ENCODE measurements around the gene CAVIN4.

CAVIN4 gene, protein sequence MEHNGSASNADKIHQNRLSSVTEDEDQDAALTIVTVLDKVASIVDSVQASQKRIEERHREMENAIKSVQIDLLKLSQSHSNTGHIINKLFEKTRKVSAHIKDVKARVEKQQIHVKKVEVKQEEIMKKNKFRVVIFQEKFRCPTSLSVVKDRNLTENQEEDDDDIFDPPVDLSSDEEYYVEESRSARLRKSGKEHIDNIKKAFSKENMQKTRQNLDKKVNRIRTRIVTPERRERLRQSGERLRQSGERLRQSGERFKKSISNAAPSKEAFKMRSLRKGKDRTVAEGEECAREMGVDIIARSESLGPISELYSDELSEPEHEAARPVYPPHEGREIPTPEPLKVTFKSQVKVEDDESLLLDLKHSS

DNA sequence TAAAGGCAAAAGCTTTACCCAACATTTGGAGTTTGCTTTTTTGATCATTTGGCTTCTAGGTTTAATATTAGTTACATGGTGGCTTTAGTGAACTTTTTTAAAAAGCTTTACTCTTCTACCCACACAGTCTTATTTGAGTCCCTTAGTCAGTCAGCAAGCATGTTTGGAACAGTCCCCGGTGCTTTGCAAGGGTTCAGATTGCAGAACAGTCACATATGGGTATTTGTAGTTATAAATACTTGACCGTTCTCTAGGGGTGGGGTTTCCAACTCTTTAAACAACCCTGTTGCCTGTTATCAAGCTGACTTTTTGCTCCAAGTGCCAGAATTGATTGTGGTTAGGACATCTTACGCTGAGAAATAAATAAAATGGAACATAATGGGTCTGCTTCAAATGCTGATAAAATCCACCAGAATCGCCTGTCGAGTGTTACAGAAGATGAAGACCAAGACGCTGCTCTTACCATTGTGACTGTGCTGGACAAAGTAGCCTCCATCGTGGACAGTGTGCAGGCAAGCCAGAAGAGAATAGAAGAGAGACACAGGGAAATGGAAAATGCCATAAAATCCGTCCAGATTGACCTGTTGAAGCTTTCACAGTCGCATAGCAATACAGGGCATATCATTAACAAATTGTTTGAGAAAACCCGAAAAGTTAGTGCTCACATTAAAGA, at the start of gene CAVIN4:
Gene CAVIN4 (plus strand): TSS at position 304 of the 673 bp plus-strand sequence. CDS start 65 bp downstream, at position 369.
- no peak for DNase-seq (ENCODE audit: low read depth in 2 of 2)

DNA sequence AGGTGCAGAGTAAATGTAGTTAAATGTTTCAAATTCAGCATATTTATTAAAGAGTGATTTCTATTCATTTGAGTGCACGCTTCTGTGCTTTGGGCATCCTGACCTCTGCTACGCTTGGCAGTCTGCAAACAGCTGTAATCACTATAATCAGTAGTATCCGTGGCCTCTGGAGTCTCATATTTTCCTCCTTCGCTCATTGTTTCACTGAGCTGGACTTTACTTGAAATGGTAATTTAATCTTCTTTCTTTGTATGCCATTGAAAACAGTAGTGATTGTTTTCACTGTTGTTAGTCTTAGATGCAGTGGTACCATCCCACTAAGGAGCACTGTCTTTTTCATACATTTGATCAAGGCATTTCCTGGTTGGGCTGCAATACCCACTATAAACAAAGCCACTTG, 43.5 kb upstream of the CAVIN4 start:
- DNase-seq (ENCODE audit: low read depth in 2 of 2): no peak

DNA sequence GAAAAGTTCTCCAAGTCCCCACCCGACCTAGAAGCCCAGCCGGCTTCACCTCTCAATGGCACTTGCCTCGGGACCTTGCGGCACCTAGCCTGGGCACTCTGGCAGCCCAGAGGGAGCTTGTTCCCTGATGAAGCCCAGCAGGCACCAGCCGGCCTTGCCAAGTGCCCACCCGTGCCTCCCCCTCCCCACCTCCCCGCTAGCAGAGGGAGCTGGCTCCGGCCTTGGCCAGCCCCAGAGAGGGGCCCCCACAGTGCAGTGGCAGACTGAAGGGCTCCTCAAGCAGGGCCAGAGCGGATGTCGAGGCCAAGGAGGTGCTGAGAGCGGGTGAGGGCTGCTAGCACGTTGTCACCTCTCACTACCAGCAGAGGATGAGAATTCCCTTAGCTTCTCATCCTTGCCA, 37.6 kb upstream of the CAVIN4 start:
- DNase-seq (ENCODE audit: low read depth in 2 of 2): no peak

DNA sequence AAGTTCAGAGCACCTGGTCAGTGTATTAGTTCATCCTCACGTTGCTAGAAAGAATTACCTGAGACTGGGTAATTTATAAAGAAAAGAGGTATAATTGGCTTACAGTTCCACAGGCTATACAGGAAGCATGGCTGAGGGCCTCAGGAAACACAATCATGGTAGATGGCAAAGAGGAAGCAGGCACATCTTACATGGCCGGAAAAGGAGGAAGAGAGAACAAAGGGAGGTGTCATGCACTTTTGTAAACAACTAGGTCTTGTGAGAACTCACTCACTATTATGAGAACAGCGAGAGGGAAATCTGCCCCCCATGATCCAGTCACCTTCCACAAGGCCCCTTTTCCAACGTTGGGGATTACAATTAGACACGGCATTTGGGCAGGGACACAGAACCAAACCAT, 28.8 kb upstream of the CAVIN4 start:
- no peak for DNase-seq (ENCODE audit: low read depth in 2 of 2)

DNA sequence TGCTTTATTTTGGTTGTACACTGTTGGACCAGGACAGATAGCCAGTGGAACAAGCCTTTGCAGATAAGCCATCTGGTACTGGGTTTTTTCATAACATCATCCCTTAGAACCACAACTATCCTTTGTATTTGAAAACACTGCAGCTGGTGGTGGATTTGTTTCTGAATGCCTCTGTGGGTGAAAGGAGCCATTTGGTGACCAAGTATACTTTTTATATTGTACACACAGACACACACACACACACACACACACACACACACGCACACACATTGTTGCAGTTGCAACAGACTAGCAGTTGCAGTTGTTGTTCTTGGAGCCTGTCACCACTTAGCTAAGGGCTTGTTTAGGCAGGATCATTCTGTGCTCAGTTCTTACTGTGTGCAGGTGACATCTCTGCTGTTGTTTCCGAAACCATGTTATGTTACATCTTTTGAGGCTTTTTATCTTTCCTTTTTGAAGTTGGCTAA, 22.9 kb upstream of the CAVIN4 start:
- no peak for DNase-seq (ENCODE audit: low read depth in 2 of 2)

DNA sequence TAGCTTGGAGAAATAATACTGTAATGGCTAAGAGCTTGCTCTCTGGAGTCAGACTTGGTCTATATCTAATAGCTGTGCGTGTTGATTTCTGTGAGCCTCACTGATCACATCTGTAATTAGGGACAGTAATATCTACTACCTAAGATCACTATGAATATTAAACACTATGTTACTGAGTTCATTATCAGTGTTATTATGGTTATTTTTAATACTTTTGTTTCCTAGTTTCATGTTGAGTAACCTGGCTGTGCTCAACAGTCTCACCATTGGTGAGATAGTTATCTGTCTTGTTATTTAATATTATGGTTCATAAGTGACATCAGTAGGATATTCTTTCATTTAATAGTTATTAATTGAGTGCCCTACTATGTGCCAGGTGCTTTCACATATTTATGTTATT, 22.4 kb upstream of the CAVIN4 start:
- no peak for DNase-seq (ENCODE audit: low read depth in 2 of 2)

DNA sequence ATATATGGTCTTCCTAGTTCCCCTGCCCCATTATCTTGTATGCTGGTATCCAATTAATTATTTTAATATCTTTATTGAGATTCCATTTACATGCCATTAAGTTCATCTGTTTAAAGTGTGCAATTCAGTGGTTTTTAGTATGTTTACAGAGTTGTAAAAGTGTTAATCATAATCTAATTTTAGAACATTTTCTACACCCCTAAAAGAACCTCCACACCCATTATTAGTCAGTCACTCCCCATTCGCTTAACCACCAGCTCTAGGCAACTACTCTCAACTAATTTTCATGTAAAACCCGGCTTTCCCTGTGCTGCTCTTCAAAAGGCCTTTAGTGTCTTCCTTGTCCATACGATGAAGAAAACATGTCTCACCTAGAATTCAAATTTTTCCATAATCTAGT, 20.8 kb upstream of the CAVIN4 start:
- no peak for DNase-seq (ENCODE audit: low read depth in 2 of 2)

DNA sequence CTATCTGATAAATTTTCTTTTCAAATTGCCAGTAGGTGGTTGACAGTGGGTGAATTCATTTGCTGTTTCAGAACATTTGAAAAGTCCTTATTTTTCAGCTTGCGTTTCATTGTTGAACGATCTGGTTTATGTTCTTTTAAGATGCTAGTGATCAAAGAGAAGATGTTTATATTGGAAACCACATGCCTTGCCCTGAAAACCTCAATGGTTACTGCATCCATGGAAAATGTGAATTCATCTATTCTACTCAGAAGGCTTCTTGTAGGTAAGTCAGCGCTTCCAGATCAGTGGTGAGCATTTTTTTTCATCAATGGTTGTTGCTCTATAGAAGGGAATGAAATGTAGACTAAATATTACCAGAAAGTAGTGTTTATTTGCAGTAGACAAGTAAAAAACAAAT, 16.6 kb upstream of the CAVIN4 start:
- DNase-seq (ENCODE audit: low read depth in 2 of 2): no peak

DNA sequence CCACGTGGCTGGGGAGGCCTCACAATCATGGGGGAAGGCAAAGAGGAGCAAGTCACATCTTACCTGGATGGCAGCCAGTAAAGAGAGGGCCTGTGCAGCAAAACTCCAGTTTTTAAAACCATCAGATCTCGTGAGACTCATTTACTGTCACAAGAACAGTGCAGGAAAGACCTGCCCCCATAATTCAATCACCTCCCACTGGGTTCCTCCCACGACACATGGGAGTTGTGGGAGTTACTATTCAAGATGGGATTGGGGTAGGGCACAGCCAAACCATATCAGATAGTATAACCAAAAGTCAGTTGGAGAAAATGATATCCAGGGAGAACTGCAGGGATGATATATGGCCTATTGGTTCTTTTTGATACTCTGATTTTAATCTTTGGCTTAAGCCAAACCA, 10.0 kb upstream of the CAVIN4 start:
- no peak for DNase-seq (ENCODE audit: low read depth in 2 of 2)

DNA sequence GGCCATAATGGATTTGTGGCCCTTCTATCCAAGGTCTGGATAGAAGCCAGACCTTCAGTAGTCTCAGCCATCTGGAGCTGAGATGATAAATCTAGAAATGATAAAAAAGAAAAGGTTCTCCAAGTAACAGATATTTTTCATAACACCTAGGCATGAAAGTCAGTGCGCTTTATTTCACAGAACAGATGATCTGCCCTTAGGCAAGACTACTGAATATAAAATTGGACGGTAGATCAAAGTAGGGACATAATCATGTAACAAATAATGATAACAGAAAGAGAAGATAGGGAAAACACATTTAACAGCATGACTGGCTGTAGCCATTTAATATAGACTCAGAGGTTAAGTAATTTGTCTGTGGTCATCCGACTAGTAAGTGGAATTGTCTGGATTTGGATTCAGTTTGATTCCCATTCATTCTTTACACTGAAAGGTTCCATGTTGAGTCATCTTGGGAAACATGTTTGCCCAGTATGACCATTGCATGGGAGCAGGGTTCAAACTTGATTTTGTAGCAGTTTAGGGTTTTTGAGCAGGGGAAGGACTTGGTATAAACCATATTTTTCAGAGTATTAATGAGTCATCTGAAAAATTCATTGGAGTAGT, 4.1 kb upstream of the CAVIN4 start:
- DNase-seq (ENCODE audit: low read depth in 2 of 2): no peak

DNA sequence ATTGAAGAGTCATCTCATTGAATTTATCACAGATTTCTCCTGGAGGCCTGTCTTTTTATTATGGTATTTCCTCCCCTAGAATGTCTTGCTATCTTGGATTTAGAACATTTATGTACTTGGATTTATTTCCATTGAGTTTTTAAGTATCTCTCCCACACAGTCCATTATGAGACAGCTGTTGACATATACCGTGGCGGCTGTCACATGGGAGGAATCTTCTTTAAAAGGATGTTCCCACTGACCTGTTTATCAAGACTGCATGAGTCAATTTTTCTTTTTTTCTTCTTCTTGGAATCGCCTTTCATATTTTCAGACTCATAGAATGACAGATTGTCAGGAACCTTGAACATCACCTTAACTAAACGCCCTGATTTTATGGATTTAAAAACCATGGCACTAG, 2.9 kb upstream of the CAVIN4 start:
- DNase-seq (ENCODE audit: low read depth in 2 of 2): no peak

DNA sequence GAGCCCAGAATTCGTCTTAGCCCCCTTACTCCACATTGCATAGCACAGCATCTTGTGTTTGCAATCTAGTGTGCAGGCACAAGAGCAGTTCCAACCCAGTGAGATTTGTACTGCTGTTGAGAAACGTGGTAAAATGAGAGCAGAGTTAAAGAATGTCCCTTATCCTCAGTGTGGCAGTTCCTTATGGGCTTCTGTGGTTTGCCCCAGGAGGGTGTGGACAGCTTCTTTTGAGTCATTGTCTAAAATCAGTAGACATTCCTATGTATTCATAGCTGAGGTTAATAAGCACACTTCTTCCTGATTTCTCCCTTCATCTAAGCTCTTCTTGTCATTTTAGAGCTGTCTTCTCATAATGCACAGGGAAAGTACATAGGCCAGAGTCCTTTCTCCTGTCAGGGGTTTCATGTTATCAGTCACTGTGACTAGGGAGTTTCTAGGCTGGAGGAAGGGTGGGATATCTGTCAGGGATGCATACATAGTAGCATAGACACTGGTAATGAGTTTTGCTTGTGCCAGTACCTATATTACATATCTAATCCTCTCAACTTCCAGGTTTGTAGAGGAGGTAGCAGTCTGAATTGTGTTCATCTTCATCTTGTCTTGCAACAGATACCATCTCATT, 2.0 kb upstream of the CAVIN4 start:
- no peak for DNase-seq (ENCODE audit: low read depth in 2 of 2)

DNA sequence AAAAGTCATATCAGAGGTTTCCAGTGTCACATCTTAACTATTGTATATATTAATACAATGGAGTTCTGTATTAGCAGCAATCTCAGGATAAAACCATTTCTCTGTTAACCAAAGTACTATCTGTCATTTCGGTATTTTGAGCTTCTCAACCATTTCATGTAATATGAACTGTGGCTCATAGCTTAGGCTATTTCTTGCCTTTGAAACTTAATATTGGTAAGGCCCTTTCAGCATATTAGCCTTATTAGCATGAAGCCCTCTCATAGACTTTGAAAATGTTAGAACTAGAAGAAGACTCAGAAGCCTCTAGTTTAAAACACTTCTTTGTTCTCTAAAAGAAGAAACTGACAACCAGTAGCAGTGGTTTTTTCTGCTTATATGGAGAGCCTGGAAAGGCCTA, 731 bp downstream of the CAVIN4 start:
- no peak for DNase-seq (ENCODE audit: low read depth in 2 of 2)

DNA sequence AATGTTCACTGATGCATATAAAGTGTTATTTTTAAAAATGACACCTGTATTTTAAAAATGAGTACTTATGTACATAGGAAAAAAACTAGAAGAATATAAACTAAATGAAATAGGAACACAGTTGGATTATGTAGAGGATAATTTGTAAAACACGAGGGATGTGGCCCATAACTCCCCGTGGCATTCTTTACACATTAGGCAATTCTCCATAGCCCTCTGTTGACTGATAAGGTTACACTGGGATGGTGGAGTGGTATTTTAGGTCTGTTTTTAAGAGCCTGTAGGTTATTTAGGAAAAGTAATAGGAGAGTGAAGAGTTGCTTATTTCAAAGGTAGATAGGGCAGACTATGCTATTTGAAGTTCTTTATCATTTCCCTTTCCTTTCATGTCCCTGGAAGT, 1.8 kb downstream of the CAVIN4 start:
- DNase-seq (ENCODE audit: low read depth in 2 of 2): no peak

DNA sequence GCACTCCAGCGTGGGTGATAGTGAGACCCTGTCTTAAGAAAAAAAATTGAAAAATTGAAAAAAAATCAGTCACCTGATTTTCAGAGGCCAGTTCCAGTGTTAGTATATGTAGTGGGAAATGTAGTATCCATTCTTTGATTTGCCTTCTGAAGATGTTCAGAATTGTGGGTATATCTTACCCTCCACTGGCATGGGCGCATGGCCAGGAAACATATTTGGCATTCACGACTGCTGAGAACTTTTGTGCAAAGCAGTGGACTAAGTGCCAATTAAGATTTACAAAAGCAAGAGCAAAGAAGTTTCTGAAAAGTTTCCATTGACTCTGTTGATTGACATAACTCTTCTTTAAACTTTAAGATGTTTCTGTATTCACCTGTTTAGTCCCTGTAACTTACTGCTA, 2.4 kb downstream of the CAVIN4 start:
- DNase-seq (ENCODE audit: low read depth in 2 of 2): no peak

DNA sequence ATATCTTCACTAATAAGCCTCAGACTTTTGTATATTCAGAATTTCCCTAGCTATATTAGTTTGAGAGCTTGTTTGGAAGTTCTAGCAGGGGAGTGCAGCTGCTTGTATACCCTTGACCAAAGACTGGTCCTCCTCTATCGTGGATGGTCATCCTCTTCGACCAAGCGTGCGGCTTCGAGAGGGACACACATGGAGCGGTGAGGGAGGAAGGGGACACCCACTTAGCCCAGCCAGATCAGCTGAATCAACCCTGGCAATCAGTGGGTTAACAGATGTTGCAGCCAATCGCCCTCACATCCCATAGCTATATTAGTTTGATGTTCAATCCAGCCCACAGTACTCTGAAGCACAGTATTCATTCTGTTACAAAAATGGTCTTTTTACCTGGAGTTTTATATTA, 3.2 kb downstream of the CAVIN4 start:
- DNase-seq (ENCODE audit: low read depth in 2 of 2): no peak

DNA sequence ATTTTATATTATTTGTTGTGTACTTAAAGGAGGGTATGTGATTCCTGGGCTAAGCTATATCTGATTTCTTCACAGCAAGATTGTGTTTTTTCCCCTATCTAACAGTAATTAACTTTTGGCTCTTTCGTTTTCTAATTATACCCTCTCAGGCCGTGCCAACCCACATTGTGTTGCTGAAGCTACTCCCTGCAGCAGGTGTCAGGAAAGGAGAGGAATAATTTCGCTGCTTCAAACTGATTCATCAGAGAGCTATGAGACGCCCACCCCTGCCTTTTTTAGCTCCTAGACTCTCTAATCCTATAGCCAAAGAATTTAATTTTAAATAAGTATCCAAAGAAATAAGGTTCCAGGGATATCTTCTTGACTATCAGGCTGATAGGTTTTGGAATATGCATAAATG, 3.8 kb downstream of the CAVIN4 start:
- no peak for DNase-seq (ENCODE audit: low read depth in 2 of 2)

DNA sequence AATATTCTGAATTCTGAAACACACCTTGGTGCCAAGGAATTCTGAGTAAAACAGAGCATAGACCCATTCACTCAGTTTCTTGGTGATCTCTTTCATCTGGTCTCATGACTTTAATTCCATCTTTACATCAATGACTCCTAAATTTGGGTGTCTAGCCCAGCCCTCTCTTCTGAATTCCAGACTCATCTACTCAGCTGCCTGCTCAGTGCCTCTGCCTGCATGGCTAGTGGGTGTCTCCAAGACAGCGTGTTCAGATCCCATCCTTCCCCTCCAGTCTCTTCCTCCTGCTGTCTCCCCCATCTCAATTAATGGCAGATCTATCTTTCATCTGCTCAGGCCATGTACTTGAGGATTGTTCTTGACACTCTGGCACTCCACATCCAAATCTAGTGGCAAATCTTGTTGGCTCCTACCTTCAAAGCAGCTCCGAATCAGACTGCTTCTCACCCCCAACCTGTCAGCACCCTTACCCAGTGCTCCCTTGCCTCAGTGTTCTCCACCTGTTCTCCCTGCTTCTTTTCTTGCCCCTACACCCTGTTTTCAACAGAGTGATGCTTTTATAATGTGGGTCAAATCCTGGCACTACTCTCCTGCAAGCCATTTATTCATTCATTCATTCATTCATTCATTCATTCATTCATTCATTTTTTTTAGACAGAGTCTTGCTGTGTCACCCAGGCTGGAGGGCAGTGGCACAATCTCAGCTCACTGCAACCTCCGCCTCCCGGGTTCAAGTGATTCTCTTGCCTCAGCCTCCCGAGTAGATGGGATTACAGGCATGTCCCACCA, 5.3 kb downstream of the CAVIN4 start:
- DNase-seq (ENCODE audit: low read depth in 2 of 2): no peak

DNA sequence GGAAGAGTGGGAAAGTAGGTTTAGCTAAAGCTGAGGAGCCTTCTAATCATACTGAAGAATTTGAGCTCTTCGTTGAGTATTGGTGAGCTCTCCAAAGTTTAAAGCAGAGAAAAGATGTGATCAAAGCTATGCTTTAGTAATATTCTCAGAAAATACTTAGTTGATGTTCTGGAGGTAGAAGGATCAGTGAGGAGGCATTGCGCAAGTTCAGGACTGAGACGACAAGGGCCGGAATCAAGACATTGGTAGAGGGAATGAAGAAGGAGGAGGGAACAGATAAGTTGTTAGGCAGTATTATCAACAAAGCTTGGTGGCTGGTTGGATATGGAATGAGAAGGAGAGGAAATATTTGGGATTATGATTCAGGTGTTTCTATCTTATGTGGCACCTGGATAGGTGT, 7.1 kb downstream of the CAVIN4 start:
- DNase-seq (ENCODE audit: low read depth in 2 of 2): no peak

DNA sequence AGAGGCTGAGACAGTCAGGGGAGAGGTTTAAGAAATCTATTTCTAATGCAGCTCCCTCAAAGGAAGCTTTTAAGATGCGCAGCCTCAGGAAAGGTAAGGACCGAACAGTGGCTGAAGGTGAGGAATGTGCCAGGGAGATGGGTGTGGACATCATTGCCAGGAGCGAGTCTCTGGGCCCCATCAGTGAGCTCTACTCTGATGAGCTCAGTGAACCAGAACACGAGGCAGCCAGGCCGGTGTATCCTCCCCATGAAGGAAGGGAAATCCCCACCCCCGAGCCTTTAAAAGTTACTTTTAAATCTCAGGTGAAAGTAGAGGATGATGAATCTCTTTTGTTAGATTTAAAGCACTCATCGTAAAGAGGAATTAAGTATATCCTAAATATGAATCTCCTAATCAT, 8.2 kb downstream of the CAVIN4 start:
- no peak for DNase-seq (ENCODE audit: low read depth in 2 of 2)

DNA sequence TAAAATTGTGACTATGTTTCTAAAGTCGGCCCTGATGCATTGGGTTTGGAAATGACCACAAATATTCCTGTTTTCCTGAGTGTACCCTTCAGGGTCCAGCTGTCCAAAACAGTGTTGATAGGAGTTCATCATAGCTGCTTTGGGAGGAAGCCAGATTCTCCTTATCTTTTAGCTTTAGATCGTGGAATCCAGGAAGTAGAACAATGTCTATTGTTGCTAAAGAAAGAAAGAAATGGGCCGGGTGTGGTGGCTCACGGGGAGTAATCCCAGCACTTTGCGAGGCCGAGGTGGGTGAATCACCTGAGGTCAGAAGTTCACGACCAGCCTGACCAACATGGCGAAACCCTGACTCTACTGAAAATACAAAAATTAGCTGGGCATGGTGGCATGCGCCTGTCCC, 9.5 kb downstream of the CAVIN4 start:
- no peak for DNase-seq (ENCODE audit: low read depth in 2 of 2)

DNA sequence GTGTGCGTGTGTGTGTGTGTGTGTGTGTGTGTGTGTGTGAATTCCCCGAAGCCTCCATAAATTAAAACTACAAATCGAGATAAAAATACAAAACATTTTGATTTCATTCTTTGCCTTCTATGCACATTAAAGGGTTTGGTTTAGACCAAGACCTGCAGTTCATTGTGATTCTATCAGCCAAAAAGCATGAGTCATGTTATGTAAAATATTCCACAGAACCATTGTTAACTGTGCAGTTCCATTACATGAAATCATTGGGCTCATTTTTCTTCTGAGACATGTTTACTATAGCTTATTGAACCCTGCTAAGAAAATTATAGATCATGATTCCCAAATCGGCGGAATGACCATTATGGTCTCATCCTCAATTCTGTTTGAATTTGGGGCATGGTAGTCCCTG, 11.7 kb downstream of the CAVIN4 start:
- DNase-seq (ENCODE audit: low read depth in 2 of 2): no peak

Data from stimulated activated CD4-positive, alpha-beta T cell treated with anti-CD3 and anti-CD28 coated beads, Interleukin-15, amount 100 ng/mL, for 48 hours (primary cell).